Stimulated activated naive B cell treated with anti-CD40 and anti-IgM and Interleukin-4, amounts not matched to agents 10 μg/mL and 1 μg/mL and 100 μg/mL, for 72 hours (primary cell): Measurements from ENCODE around the gene CMTR1.

ENCODE experiments used
- ATAC-seq, 2 donors: fragments of 150-1000 bp; cut with Tn5 transposase; replicated peaks; 2 replicates each; pipeline ENCODE4 v1.10.0; 2021; ENCODE audit warnings: moderate library complexity in 1 of 2
- DNase-seq: peaks from one replicate; pipeline ENCODE4 v3.0.0; 2021
- H3K27ac Mint-ChIP-seq: one replicate; pipeline ENCODE4 v1.8.0; 2022; ENCODE audit warnings: mild to moderate bottlenecking, mixed read lengths
- H3K27me3 Mint-ChIP-seq, 2 donors: one replicate each; pipeline ENCODE4 v1.8.0; 2022; ENCODE audit warnings: mixed read lengths in 2 of 2
- H3K36me3 Mint-ChIP-seq, 2 donors: one replicate each; pipeline ENCODE4 v1.8.0; 2022; ENCODE audit warnings: mixed read lengths in 2 of 2, mild to moderate bottlenecking in 1 of 2
- H3K4me1 Mint-ChIP-seq, 2 donors: one replicate each; pipeline ENCODE4 v1.8.0; 2022; ENCODE audit warnings: mixed read lengths in 2 of 2, mild to moderate bottlenecking in 1 of 2
- H3K4me3 Mint-ChIP-seq, 2 donors: one replicate each; pipeline ENCODE4 v1.8.0; 2022; ENCODE audit warnings: mild to moderate bottlenecking in 2 of 2, mixed read lengths in 2 of 2, moderate library complexity in 1 of 2
- H3K9me3 Mint-ChIP-seq, 2 donors: one replicate each; pipeline ENCODE4 v1.8.0; 2022; ENCODE audit warnings: mixed read lengths in 2 of 2, mild to moderate bottlenecking in 1 of 2

Gene CMTR1

DNA sequence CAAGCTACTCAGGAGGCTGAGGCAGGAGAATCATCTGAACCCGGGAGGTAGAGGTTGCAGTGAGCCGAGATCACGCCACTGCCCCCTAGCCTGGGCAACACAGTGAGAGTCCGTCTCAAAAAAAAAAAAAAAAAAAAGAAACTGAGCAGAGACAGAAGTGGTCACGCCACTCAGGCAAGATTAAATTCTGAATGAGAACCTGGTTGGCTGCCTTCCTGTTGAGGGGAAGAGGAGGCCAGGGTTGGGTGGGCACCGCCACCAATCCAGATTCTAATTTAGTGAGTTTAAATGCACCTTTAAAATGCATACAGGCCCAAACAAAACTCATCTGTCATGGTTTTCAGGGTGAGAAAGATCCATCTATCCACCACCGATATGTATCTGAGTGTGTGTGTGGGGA, 90.4 kb downstream of the CMTR1 start:
- Mint-ChIP-seq H3K27me3 (peaks cover 13 to 45% of the 10 kb centered on the region in 2 donors), H3K4me3 (no peak overlapping the region), H3K36me3 (no peaks in the 10 kb centered on the region), H3K27ac (no peak overlapping the region), H3K9me3 (peaks cover 0 to 3% of the 10 kb centered on the region in 2 donors), H3K4me1 (peaks cover 26 to 35% of the 10 kb centered on the region in 2 donors)
- ATAC-seq (peak; percentile 41 to 54), DNase-seq (no peak)

DNA sequence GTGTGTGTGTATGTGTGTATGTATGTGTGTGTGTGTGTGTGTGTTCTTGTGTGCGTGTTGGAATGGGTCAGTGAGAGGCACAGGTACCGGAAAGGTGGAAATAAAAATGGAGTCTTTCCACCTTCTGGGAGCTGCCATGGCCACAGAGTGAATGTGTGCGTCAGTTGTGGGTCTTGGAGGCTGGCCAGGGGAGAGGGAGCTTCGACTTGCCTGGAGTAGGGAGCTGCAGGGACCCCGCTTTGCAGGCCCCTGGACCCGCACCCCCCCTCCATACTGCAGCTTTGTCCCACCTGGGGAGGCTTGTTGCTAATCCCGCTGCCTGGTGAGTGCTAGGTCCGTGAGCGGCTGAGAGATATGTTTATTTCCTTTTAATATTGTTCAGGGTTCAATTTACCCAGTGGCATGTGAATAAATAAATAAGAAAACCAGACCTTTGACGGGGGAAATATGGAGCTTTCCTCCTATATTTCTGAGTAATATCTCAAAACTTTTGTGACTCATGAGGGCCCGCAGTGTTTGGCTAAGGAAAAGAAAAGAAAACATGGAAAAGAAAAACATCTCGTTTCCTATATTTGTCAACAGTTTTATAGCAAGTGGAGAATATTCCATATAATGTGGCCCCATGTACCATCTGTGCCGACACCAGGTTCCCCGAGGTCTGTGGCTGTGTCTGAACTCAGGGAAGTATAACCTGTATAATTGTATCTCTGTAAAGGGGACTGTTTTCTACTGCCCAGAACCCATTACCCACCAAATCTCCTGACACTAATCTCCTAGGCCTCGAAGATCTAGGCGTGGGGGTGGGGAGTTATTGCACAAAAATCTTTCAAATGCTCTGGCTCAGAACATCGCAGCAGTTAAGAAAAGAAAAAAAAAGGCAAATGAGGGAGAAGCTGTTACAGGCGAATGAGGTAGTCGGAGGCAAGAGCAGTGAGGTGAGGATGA, 91.3 kb downstream of the CMTR1 start:
- no peak overlapping the region for H3K27ac Mint-ChIP-seq
- DNase-seq (no peak), ATAC-seq (no peak)
- H3K9me3 Mint-ChIP-seq = peaks cover 0 to 2% of the 10 kb centered on the region in 2 donors
- peaks cover 13 to 45% of the 10 kb centered on the region in 2 donors for H3K27me3 Mint-ChIP-seq
- no peaks in the 10 kb centered on the region for H3K36me3 Mint-ChIP-seq
- peaks cover 31 to 35% of the 10 kb centered on the region in 2 donors for H3K4me1 Mint-ChIP-seq
- H3K4me3 Mint-ChIP-seq = no peak overlapping the region

DNA sequence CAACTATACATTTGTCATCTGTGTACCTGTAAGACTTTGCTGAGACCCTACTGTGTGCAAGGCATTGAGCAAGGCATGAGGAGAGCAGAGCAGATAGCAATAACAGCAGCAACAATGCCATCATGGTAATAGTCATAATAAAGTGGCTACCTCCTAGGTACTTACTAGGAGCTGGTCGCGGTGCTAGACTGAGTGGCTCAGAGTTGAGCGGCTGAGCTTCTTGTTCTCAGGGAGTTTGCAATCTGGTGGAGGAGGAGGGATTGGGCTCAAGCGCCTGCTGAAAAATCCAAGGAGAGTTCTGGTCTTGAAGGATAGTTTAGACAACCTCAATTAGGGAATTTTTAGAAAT, 91.9 kb downstream of the CMTR1 start:
- ATAC-seq (no peak), DNase-seq (no peak)
- Mint-ChIP-seq H3K36me3 (no peaks in the 10 kb centered on the region), H3K27ac (no peak overlapping the region), H3K4me1 (peaks cover 32 to 35% of the 10 kb centered on the region in 2 donors), H3K9me3 (no peaks in the 10 kb centered on the region), H3K27me3 (peaks cover 13 to 45% of the 10 kb centered on the region in 2 donors), H3K4me3 (no peak overlapping the region)

GRCh38 chr6:37525460-37526357, 92.7 kb downstream of the CMTR1 start:
- no peaks in the 10 kb centered on the region for H3K36me3 Mint-ChIP-seq
- no peak overlapping the region for H3K4me3 Mint-ChIP-seq
- H3K4me1 Mint-ChIP-seq = peaks cover 32 to 35% of the 10 kb centered on the region in 2 donors
- H3K27me3 Mint-ChIP-seq = peaks cover 15 to 44% of the 10 kb centered on the region in 2 donors
- DNase-seq (no peak), ATAC-seq (no peak)
- no peaks in the 10 kb centered on the region for H3K9me3 Mint-ChIP-seq
- no peak overlapping the region for H3K27ac Mint-ChIP-seq

GRCh38 chr6:37528541-37528940, 95.5 kb downstream of the CMTR1 start:
- H3K9me3 Mint-ChIP-seq = no peaks in the 10 kb centered on the region
- ATAC-seq (no peak), DNase-seq (no peak)
- H3K36me3 Mint-ChIP-seq = peaks cover 0 to 3% of the 10 kb centered on the region in 2 donors
- H3K27me3 Mint-ChIP-seq = peaks cover 33 to 49% of the 10 kb centered on the region in 2 donors
- no peak overlapping the region for H3K4me3 Mint-ChIP-seq
- H3K27ac Mint-ChIP-seq = no peak overlapping the region
- peaks cover 21 to 22% of the 10 kb centered on the region in 2 donors for H3K4me1 Mint-ChIP-seq

- H3K27ac Mint-ChIP-seq = no peak overlapping the region
- H3K4me1 Mint-ChIP-seq = peaks cover 16 to 26% of the 10 kb centered on the region in 2 donors
- H3K36me3 Mint-ChIP-seq = peaks cover 0 to 3% of the 10 kb centered on the region in 2 donors
- no peaks in the 10 kb centered on the region for H3K9me3 Mint-ChIP-seq
- no peak overlapping the region for H3K4me3 Mint-ChIP-seq
- no peak for ATAC-seq
- peaks cover 31 to 59% of the 10 kb centered on the region in 2 donors for H3K27me3 Mint-ChIP-seq
- DNase-seq = no peak
Measured at GRCh38 chr6:37530297-37530696, 97.3 kb downstream of the CMTR1 start.

DNA sequence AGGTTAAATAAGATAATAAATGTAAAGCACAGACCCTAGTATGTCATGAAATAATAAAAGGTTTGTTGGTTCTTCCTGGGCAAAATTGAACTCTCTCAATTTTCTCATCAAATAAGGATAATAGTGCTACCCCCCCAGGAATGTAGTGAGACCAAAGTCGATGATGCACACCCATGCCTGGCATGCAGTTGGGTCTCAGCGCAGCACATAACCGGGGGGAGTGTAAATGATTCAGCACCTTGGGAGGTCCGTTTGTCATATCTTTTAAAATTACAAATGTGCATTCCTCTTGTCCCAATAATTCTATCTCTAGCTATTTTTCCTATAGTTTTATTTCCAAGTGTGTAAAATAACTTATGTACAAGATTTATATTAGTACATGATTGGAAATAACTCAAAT, 98.0 kb downstream of the CMTR1 start:
- no peak for ATAC-seq
- peaks cover 19 to 30% of the 10 kb centered on the region in 2 donors for H3K4me1 Mint-ChIP-seq
- DNase-seq = no peak
- H3K4me3 Mint-ChIP-seq = no peak overlapping the region
- H3K36me3 Mint-ChIP-seq = peaks cover 0 to 3% of the 10 kb centered on the region in 2 donors
- H3K27me3 Mint-ChIP-seq = peaks cover 32 to 58% of the 10 kb centered on the region in 2 donors
- H3K9me3 Mint-ChIP-seq = no peaks in the 10 kb centered on the region
- no peak overlapping the region for H3K27ac Mint-ChIP-seq
